Neural cell (in vitro differentiated cells): ENCODE measurements around the gene ZFP36. TPM values are rescaled to one million over a fixed set of nuclear protein-coding genes. Genes with fewer than 3 reads are reported as not detected.

Experiments used
- H2AFZ ChIP-seq: fragments of 200-600, 300-800 bp; sonication (generic), shearing (Covaris generic); 2 replicates; pipeline ENCODE4 v1.6.0; 2014; ENCODE audit warnings: low read depth, mild to moderate bottlenecking, antibody characterized with exemption, low read length, moderate library complexity
- H3F3A ChIP-seq: fragments of 200-600 bp; shearing (Covaris generic); 2 replicates; pipeline ENCODE4 v1.6.1; 2016; ENCODE audit warnings: mild to moderate bottlenecking, moderate library complexity, mixed read lengths, antibody characterized with exemption, low read length; ENCODE audit not compliant: insufficient read depth, poor library complexity, severe bottlenecking
- H3K27ac ChIP-seq: fragments of 200-600, 300-800 bp; sonication (generic), shearing (Covaris generic); 2 replicates; pipeline ENCODE4 v1.5.1; 2014; ENCODE audit warnings: mild to moderate bottlenecking, low read length, moderate library complexity
- H3K27me3 ChIP-seq: fragments of 300-800, 200-600 bp; sonication (generic), shearing (Covaris generic); 2 replicates; pipeline ENCODE4 v1.6.0; 2014; ENCODE audit warnings: mild to moderate bottlenecking, low read depth, low read length, moderate library complexity; ENCODE audit not compliant: insufficient read depth
- H3K36me3 ChIP-seq: fragments of 300-800, 200-600 bp; sonication (generic), shearing (Covaris generic); 2 replicates; pipeline ENCODE4 v1.5.1; 2014; ENCODE audit warnings: mild to moderate bottlenecking, antibody characterized with exemption, low read length, moderate library complexity; ENCODE audit not compliant: insufficient read depth
- H3K4me2 ChIP-seq: fragments of 300-800, 200-600 bp; sonication (generic), shearing (Covaris generic); 2 replicates; pipeline ENCODE4 v1.6.0; 2014; ENCODE audit warnings: mild to moderate bottlenecking, low read length
- H3K4me3 ChIP-seq: fragments of 300-800, 200-600 bp; sonication (generic), shearing (Covaris generic); 2 replicates; pipeline ENCODE4 v1.5.1; 2014; ENCODE audit warnings: mild to moderate bottlenecking, low read length, moderate library complexity
- H3K79me2 ChIP-seq: fragments of 200-600 bp; shearing (Covaris generic); replicated peaks from 2 replicates; pipeline ENCODE4 v1.6.0; 2014; ENCODE audit warnings: mild to moderate bottlenecking, low read length, moderate library complexity; ENCODE audit not compliant: insufficient read depth
- H3K9ac ChIP-seq: fragments of 300-800, 200-600 bp; sonication (generic), shearing (Covaris generic); 2 replicates; pipeline ENCODE4 v1.6.1; 2016; ENCODE audit warnings: mild to moderate bottlenecking, low read length, mixed read lengths
- H3K9me2 ChIP-seq: fragments of 200-600 bp; shearing (Covaris generic); 2 replicates; pipeline ENCODE4 v1.6.1; 2016; ENCODE audit warnings: mild to moderate bottlenecking, low read length, mixed read lengths; ENCODE audit not compliant: insufficient read depth
- H3K9me3 ChIP-seq: fragments of 200-600, 300-800 bp; sonication (generic), shearing (Covaris generic); 2 replicates; pipeline ENCODE4 v1.6.1; 2016; ENCODE audit warnings: mild to moderate bottlenecking, mixed run types, low read length, moderate library complexity, mixed read lengths
- H4K20me1 ChIP-seq: fragments of 200-600 bp; shearing (Covaris generic); 2 replicates; pipeline ENCODE4 v1.6.1; 2016; ENCODE audit warnings: mild to moderate bottlenecking, mixed run types; ENCODE audit not compliant: insufficient read depth
- EP300 ChIP-seq: fragments of 450-650 bp; conservative IDR thresholded peaks from 2 replicates; pipeline ENCODE4 v1.6.1; 2014; ENCODE audit warnings: antibody characterized with exemption, mild to moderate bottlenecking, moderate library complexity; ENCODE audit not compliant: poor library complexity, severe bottlenecking
- EZH2 ChIP-seq: fragments of 200-600, 300-800 bp; shearing (Covaris generic), sonication (generic); IDR thresholded peaks from 2 replicates; pipeline ENCODE4 v1.6.1; 2014; ENCODE audit warnings: antibody characterized with exemption, low read length, borderline replicate concordance, mild to moderate bottlenecking; ENCODE audit not compliant: insufficient read depth, poor library complexity, severe bottlenecking
- MXI1 ChIP-seq: fragments of 450-650 bp; conservative IDR thresholded peaks from 2 replicates; pipeline ENCODE4 v1.6.1; 2014; ENCODE audit warnings: antibody characterized with exemption, mild to moderate bottlenecking; ENCODE audit not compliant: poor library complexity, severe bottlenecking
- POLR2AphosphoS5 ChIP-seq: IDR thresholded peaks from 2 replicates; pipeline ENCODE4 v1.6.1; 2012
- RAD21 ChIP-seq: fragments of 450-650 bp; conservative IDR thresholded peaks from 2 replicates; pipeline ENCODE4 v1.6.1; 2014; ENCODE audit warnings: antibody characterized with exemption, mild to moderate bottlenecking, moderate library complexity
- SMC3 ChIP-seq: fragments of 450-650 bp; conservative IDR thresholded peaks from 2 replicates; pipeline ENCODE4 v1.6.1; 2014; ENCODE audit warnings: antibody characterized with exemption, mild to moderate bottlenecking, moderate library complexity; ENCODE audit not compliant: poor library complexity
- TAF1 ChIP-seq: IDR thresholded peaks from 2 replicates; pipeline ENCODE4 v1.6.1; 2012; ENCODE audit warnings: low read depth
- polyA plus RNA-seq: library from polyadenylated mRNA; depleted of rRNA; stranded (reverse); fragments of >200 nt; gene quantifications from 2 replicates; pipeline ENCODE4 v1.2.3, GENCODE V29; 2014
- TF ChIP-seq, protein P1 (sequence below): IDR thresholded peaks from 2 replicates; pipeline ENCODE4 v1.6.1; 2012; ENCODE audit warnings: borderline replicate concordance
- TF ChIP-seq, protein P2 (sequence below): fragments of 450-650 bp; IDR thresholded peaks from 2 replicates; pipeline ENCODE4 v1.5.1; 2014; ENCODE audit warnings: antibody characterized with exemption, mild to moderate bottlenecking, moderate library complexity; ENCODE audit not compliant: poor library complexity, severe bottlenecking

The ZFP36 gene
- polyA plus RNA-seq, 1 donor from 2014 or later = not detected

GRCh38 chr19:39407660-39408391 lies 1.2 kb downstream of the ZFP36 start:
- H3K4me3 ChIP-seq = no peak overlapping the region
- H3K9ac ChIP-seq = no peak overlapping the region
- no peaks in the 10 kb centered on the region for H3K9me3 ChIP-seq
- no peak overlapping the region for H3K27ac ChIP-seq
- no peak overlapping the region for H2AFZ ChIP-seq
- H3K36me3 ChIP-seq = no peaks in the 10 kb centered on the region
- no peaks in the 10 kb centered on the region for H3K9me2 ChIP-seq
- H3K27me3 ChIP-seq = peaks cover 52% of the 10 kb centered on the region
- no peaks in the 10 kb centered on the region for H3F3A ChIP-seq
- TF ChIP-seq, protein P1, sequence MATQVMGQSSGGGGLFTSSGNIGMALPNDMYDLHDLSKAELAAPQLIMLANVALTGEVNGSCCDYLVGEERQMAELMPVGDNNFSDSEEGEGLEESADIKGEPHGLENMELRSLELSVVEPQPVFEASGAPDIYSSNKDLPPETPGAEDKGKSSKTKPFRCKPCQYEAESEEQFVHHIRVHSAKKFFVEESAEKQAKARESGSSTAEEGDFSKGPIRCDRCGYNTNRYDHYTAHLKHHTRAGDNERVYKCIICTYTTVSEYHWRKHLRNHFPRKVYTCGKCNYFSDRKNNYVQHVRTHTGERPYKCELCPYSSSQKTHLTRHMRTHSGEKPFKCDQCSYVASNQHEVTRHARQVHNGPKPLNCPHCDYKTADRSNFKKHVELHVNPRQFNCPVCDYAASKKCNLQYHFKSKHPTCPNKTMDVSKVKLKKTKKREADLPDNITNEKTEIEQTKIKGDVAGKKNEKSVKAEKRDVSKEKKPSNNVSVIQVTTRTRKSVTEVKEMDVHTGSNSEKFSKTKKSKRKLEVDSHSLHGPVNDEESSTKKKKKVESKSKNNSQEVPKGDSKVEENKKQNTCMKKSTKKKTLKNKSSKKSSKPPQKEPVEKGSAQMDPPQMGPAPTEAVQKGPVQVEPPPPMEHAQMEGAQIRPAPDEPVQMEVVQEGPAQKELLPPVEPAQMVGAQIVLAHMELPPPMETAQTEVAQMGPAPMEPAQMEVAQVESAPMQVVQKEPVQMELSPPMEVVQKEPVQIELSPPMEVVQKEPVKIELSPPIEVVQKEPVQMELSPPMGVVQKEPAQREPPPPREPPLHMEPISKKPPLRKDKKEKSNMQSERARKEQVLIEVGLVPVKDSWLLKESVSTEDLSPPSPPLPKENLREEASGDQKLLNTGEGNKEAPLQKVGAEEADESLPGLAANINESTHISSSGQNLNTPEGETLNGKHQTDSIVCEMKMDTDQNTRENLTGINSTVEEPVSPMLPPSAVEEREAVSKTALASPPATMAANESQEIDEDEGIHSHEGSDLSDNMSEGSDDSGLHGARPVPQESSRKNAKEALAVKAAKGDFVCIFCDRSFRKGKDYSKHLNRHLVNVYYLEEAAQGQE = no peak
- TF ChIP-seq RAD21 (no peak), EP300 (no peak), POLR2AphosphoS5 (no peak), SMC3 (no peak), MXI1 (no peak), TAF1 (no peak), EZH2 (no peak)
- TF ChIP-seq, protein P2, sequence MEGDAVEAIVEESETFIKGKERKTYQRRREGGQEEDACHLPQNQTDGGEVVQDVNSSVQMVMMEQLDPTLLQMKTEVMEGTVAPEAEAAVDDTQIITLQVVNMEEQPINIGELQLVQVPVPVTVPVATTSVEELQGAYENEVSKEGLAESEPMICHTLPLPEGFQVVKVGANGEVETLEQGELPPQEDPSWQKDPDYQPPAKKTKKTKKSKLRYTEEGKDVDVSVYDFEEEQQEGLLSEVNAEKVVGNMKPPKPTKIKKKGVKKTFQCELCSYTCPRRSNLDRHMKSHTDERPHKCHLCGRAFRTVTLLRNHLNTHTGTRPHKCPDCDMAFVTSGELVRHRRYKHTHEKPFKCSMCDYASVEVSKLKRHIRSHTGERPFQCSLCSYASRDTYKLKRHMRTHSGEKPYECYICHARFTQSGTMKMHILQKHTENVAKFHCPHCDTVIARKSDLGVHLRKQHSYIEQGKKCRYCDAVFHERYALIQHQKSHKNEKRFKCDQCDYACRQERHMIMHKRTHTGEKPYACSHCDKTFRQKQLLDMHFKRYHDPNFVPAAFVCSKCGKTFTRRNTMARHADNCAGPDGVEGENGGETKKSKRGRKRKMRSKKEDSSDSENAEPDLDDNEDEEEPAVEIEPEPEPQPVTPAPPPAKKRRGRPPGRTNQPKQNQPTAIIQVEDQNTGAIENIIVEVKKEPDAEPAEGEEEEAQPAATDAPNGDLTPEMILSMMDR = no peak
- no peaks in the 10 kb centered on the region for H3K79me2 ChIP-seq
- H4K20me1 ChIP-seq = no peaks in the 10 kb centered on the region
- H3K4me2 ChIP-seq = no peak overlapping the region

GRCh38 chr19:39408392-39409207 lies 2.0 kb downstream of the ZFP36 start:
- H4K20me1 ChIP-seq = no peaks in the 10 kb centered on the region
- H3K36me3 ChIP-seq = no peaks in the 10 kb centered on the region
- no peak overlapping the region for H3K27ac ChIP-seq
- no peak overlapping the region for H2AFZ ChIP-seq
- H3K4me2 ChIP-seq = no peak overlapping the region
- H3K9ac ChIP-seq = no peak overlapping the region
- no peaks in the 10 kb centered on the region for H3F3A ChIP-seq
- no peaks in the 10 kb centered on the region for H3K9me2 ChIP-seq
- H3K9me3 ChIP-seq = no peaks in the 10 kb centered on the region
- no peak overlapping the region for H3K4me3 ChIP-seq
- TF ChIP-seq EP300 (no peak), EZH2 (no peak), MXI1 (no peak), POLR2AphosphoS5 (no peak), SMC3 (no peak), TAF1 (no peak), RAD21 (no peak)
- TF ChIP-seq, protein P1 = no peak
- peaks cover 52% of the 10 kb centered on the region for H3K27me3 ChIP-seq
- peaks cover 1% of the 10 kb centered on the region for H3K79me2 ChIP-seq
